ENCODE data around the gene PGC. TPM values are rescaled to one million over a fixed set of nuclear protein-coding genes. Genes with fewer than 3 reads are reported as not detected.

Gene PGC
- total RNA-seq, 4 donors from 2014 or later: not detected

DNA sequence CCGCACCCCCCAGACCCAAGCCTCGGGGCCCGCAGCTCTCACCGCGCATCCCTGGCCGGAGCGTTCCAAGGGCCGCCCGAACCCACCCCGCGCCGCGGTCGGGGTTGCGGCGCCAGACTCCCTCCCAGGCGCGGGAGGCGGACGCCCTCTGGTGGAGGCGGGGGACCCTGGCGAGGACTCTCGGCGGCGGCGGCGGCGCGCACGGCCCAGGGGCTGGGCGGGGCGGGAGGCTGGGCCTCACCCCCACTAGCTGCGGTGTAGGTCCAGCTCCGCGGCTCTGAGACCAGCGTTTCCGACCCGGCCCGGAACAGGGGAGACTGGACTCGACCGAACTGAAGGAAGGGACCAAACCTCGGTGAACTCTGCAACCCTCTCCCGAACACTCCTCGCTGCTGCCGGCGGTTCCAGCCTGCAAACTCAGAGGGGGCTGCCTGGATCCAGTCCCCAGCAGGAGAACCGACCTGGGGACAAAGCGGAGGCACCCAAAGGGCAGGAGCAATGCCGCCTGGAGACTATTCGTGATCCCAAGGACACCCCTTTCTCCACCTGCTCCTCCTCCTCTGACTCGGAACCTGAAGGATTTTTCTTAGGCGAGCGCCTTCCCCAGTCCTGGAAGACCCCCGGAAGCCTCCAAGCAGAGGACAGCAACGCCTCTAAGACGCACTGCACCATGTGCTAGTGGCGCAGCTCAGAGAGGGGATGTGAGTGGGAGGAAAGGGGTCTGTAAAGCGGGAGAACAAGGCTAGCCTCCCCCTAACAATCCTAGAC, 39.4 kb upstream of the PGC start:
- TF ChIP-seq, protein P1, sequence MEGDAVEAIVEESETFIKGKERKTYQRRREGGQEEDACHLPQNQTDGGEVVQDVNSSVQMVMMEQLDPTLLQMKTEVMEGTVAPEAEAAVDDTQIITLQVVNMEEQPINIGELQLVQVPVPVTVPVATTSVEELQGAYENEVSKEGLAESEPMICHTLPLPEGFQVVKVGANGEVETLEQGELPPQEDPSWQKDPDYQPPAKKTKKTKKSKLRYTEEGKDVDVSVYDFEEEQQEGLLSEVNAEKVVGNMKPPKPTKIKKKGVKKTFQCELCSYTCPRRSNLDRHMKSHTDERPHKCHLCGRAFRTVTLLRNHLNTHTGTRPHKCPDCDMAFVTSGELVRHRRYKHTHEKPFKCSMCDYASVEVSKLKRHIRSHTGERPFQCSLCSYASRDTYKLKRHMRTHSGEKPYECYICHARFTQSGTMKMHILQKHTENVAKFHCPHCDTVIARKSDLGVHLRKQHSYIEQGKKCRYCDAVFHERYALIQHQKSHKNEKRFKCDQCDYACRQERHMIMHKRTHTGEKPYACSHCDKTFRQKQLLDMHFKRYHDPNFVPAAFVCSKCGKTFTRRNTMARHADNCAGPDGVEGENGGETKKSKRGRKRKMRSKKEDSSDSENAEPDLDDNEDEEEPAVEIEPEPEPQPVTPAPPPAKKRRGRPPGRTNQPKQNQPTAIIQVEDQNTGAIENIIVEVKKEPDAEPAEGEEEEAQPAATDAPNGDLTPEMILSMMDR (IDR thresholded peaks at IDR 0.05; ENCODE audit: low read depth): no peak

DNA sequence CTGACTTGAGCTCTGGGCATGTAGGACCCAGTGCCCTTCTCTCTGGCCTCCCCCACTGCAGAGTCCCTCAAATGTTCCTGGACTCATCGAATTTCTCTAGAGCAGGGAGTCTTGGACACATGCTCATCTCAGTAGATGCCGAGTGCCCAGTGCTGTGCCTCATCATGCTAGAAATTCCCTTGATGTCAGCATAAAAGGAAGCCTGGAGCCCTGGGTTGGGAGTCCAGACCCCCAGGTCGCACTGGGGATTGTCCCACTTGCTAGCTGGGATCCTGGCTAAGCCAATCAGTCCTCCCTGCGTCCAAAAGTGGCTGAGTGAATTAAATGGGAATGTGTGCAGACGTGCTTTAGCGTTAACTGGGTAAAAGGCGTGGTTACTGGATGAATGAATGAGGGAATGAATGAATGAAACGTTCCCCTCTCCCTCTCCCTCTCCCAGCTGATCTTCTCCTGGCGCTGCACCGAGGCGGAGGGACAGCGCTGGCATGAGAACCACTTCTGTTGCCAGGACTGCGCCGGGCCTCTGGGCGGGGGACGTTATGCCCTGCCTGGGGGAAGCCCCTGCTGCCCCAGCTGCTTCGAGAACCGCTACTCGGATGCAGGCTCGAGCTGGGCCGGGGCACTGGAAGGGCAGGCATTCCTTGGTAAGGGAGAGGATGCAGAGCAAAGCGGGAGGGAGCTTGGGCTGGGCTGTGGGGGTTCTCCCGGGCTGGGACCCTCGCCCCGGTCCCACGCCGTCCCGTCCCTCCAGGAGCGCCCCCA, 38.7 kb upstream of the PGC start:
- TF ChIP-seq, protein P1 (IDR thresholded peaks at IDR 0.05; ENCODE audit: low read depth): no peak

DNA sequence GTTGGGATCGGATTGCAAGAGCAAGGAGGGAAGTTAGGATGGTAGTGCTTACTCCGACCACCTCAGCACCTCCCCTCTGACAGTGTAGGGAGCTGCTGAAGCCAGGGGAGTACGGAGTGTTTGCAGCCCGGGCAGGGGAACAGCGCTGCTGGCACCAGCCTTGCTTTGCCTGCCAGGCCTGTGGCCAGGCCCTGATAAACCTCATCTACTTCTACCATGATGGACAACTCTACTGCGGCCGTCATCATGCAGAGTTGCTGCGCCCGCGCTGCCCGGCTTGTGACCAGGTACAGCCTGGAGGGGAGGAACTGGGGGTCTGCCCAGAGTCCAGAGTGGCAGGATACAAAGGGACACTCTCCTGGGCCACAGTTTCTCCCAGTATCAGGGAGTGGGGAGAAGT, 38.1 kb upstream of the PGC start:
- TF ChIP-seq, protein P1 (IDR thresholded peaks at IDR 0.05; ENCODE audit: low read depth): no peak

DNA sequence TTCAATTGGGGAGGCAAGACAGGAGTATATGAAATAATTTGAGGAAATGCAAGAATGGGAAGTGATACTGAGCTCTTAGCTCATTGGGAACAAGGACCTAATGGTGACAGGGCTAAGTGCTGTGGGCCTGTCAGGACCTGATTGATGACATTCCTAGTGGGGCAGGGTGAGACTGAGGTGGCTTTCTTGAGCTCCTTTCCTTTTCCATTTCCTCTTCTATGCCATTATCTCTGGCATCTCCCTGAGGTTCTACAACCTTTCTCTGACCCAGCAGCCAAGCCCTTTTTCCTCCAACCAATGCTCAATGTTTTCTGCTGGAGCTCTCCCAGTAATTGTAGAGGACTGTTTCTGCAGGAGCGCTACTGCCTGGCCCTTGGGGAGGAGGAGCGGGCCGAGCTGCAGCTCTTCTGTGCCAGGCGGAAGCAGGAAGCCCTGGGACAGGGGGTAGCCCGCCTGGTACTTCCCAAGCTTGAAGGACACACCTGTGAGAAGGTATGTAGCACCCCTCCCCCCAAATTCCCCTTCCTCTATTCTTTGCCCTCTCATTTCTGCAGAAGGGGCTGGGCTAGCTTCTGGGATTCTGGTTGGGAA, 37.5 kb upstream of the PGC start:
- TF ChIP-seq, protein P1 (IDR thresholded peaks at IDR 0.05; ENCODE audit: low read depth): no peak

DNA sequence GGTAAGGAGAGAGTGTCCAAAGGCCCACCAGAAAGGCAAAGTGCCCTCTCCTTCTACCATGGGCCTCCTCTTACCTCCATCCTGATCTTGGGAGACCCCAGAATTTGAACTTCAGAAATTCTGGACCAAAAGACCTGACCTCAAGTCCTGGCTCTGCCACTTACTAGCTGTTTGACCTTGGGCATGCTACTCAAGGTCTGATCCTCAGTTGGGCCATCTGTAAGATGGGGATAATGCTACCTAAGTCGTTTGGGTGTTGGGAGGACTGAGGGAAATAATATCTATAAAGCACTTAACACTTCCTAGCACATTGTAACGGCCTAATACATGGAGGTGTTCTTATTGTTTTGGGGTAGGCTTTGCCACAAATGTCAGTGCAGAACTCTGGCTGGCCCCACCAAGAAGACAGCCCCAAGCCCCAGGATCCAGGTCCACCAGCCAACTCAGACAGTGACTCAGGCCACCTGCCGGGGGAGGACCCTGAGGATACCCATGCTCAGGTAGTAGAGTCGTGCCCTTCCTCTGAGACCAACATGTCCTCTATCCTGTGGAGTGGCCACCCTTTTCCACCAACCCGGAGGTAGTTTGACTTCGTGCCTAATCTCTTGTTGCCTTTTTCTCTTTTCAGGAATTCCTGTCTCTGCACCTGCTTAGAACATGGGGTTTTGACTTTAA, 36.0 kb upstream of the PGC start:
- TF ChIP-seq, protein P1 (IDR thresholded peaks at IDR 0.05; ENCODE audit: low read depth): no peak

DNA sequence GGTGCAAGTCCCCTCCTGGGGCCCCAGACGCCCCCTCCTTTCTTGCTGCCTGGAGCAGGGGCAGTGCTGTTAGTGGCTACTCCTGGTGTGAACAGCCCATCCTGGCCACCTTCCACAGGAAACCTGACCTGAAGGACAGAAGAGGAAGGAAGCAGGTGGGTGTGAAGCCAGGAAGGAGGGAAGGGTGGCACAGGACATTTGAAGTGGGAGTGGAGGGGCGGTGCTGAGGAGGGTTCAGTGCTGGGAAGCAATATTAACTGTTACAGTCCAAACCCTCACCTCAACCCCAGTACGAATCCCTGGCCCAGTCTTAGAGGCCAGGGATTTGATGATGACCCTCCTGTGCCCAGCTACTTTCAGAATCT, 34.2 kb upstream of the PGC start:
- TF ChIP-seq, protein P1 (IDR thresholded peaks at IDR 0.05; ENCODE audit: low read depth): no peak
